ENCODE measurements around the gene AKNA. TPM values are rescaled to one million over a fixed set of nuclear protein-coding genes. Genes with fewer than 3 reads are reported as not detected.

AKNA gene
- total RNA-seq, 1 donor from 2014 or later: 43.1 TPM

- Mint-ChIP-seq H3K27me3 (ENCODE audit: low read depth) (no peaks in the 10 kb centered on the region), H3K4me1 (ENCODE audit: low read depth) (no peaks in the 10 kb centered on the region), H3K4me3 (ENCODE audit: unreplicated experiment) (no peak overlapping the region), H3K27ac (ENCODE audit: unreplicated experiment) (no peak overlapping the region), H3K36me3 (ENCODE audit: low read depth) (peaks cover 24% of the 10 kb centered on the region), H3K9me3 (ENCODE audit: low read depth) (peaks cover 3% of the 10 kb centered on the region)
- TF ChIP-seq CTCF (IDR thresholded peaks at IDR 0.05): no peak
- DNase-seq (ENCODE audit: low spot score): no peak
Observed at GRCh38 chr9:114300153-114300845, 87.5 kb downstream of the AKNA start.

- peaks cover 11% of the 10 kb centered on the region for H3K9me3 Mint-ChIP-seq (ENCODE audit: low read depth)
- H3K27ac Mint-ChIP-seq (ENCODE audit: unreplicated experiment): no peak overlapping the region
- TF ChIP-seq CTCF (IDR thresholded peaks at IDR 0.05): no peak
- H3K4me3 Mint-ChIP-seq (ENCODE audit: unreplicated experiment): no peak overlapping the region
- no peaks in the 10 kb centered on the region for H3K27me3 Mint-ChIP-seq (ENCODE audit: low read depth)
- DNase-seq (ENCODE audit: low spot score): peak; percentile 43
- no peaks in the 10 kb centered on the region for H3K4me1 Mint-ChIP-seq (ENCODE audit: low read depth)
- peaks cover 32% of the 10 kb centered on the region for H3K36me3 Mint-ChIP-seq (ENCODE audit: low read depth)
Observed at GRCh38 chr9:114299286-114300152, 88.3 kb downstream of the AKNA start.

GRCh38 chr9:114296338-114296737 is 91.4 kb downstream of the AKNA start:
- no peaks in the 10 kb centered on the region for H3K27me3 Mint-ChIP-seq (ENCODE audit: low read depth)

GRCh38 chr9:114294664-114295063 is 93.1 kb downstream of the AKNA start:
- no peak overlapping the region for H3K27ac Mint-ChIP-seq (ENCODE audit: unreplicated experiment)
- no peak overlapping the region for H3K4me3 Mint-ChIP-seq (ENCODE audit: unreplicated experiment)
- H3K4me1 Mint-ChIP-seq (ENCODE audit: low read depth): peaks cover 12% of the 10 kb centered on the region

More at GRCh38 chr9:114296338-114296737, 91.4 kb downstream of the AKNA start:
- TF ChIP-seq CTCF (IDR thresholded peaks at IDR 0.05): no peak
- Mint-ChIP-seq H3K4me1 (ENCODE audit: low read depth) (peaks cover 3% of the 10 kb centered on the region), H3K36me3 (ENCODE audit: low read depth) (peaks cover 49% of the 10 kb centered on the region), H3K4me3 (ENCODE audit: unreplicated experiment) (no peak overlapping the region), H3K9me3 (ENCODE audit: low read depth) (peaks cover 12% of the 10 kb centered on the region), H3K27ac (ENCODE audit: unreplicated experiment) (no peak overlapping the region)
- DNase-seq (ENCODE audit: low spot score): no peak

More at GRCh38 chr9:114294664-114295063, 93.1 kb downstream of the AKNA start:
- peaks cover 12% of the 10 kb centered on the region for H3K9me3 Mint-ChIP-seq (ENCODE audit: low read depth)
- H3K36me3 Mint-ChIP-seq (ENCODE audit: low read depth): peaks cover 45% of the 10 kb centered on the region
- DNase-seq (ENCODE audit: low spot score): no peak
- H3K27me3 Mint-ChIP-seq (ENCODE audit: low read depth): no peaks in the 10 kb centered on the region
- no peak for TF ChIP-seq CTCF (IDR thresholded peaks at IDR 0.05)

Measured in chondrocyte (in vitro differentiated cells).